Measurements from ENCODE around the gene CREB3L1. TPM values are rescaled to one million over a fixed set of nuclear protein-coding genes. Genes with fewer than 3 reads are reported as not detected.

The CREB3L1 gene
- total RNA-seq, 3 donors from 2014 or later (not counting 1 experiment from before 2014, with no cell fraction given) = not detected

DNA sequence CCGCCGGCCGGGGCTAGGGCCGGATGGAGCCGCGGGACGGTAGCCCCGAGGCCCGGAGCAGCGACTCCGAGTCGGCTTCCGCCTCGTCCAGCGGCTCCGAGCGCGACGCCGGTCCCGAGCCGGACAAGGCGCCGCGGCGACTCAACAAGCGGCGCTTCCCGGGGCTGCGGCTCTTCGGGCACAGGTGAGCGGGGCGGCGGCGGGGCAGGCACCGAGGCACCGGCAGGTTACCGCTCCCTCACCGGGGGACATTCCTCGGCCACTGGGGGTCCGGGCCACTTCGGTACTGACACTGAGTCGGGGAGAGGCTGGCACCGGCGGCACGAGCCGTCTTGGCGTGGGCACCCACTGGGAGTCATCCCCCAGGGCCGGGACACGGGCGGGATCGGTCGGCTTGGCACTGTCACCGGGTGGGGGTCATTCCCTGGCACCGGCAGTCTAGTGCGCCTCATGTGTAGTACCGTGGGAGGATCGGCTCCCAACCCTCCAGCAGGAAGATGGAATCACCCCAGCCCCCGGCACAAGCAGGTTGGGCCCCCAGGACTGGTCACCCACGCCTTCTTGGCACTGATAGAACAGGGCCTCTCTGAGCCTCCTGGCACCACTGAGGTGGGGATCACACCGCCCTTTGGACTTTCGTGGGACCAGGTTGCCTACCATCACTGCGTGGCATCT, 70.3 kb downstream of the CREB3L1 start:
- Histone ChIP-seq H3K27me3 (ENCODE audit: control insufficient read depth, insufficient read depth, low read length) (no peaks in the 10 kb centered on the region), H3K9me3 (ENCODE audit: control insufficient read depth, insufficient read depth, low read length) (no peaks in the 10 kb centered on the region), H3K27ac (ENCODE audit: low read length) (peak overlapping the region; percentile 41), H3K36me3 (ENCODE audit: control insufficient read depth, insufficient read depth, low read length) (peaks cover 12% of the 10 kb centered on the region), H3K4me3 (ENCODE audit: low read length) (peak overlapping the region; percentile 93), H3K4me1 (ENCODE audit: control insufficient read depth, insufficient read depth, low read length) (peaks cover 76% of the 10 kb centered on the region)
- Mint-ChIP-seq H3K36me3 (no peaks in the 10 kb centered on the region), H3K27ac (peak overlapping the region; percentile 90), H3K4me3 (peak overlapping the region; percentile 93), H3K4me1 (peaks cover 64 to 71% of the 10 kb centered on the region in 2 donors), H3K9me3 (no peaks in the 10 kb centered on the region), H3K27me3 (ENCODE audit: low read depth in 2 of 2) (no peaks in the 10 kb centered on the region)
- ATAC-seq (no peak), DNase-seq (peak in 1 of 2 donors; percentile 45)
- WGBS (ENCODE audit: insufficient coverage) = 4% methylated on average over 63 of the region's 63 CpGs
- intact Hi-C loops (cut with micrococcal nuclease) = loop anchor here (1.0 to 10.0 kb wide), 6 partner anchors 20 to 353 kb away; partner anchors contain the start of genes ARHGAP1, ATG13, HARBI1 and MDK
- TF ChIP-seq, protein P1, sequence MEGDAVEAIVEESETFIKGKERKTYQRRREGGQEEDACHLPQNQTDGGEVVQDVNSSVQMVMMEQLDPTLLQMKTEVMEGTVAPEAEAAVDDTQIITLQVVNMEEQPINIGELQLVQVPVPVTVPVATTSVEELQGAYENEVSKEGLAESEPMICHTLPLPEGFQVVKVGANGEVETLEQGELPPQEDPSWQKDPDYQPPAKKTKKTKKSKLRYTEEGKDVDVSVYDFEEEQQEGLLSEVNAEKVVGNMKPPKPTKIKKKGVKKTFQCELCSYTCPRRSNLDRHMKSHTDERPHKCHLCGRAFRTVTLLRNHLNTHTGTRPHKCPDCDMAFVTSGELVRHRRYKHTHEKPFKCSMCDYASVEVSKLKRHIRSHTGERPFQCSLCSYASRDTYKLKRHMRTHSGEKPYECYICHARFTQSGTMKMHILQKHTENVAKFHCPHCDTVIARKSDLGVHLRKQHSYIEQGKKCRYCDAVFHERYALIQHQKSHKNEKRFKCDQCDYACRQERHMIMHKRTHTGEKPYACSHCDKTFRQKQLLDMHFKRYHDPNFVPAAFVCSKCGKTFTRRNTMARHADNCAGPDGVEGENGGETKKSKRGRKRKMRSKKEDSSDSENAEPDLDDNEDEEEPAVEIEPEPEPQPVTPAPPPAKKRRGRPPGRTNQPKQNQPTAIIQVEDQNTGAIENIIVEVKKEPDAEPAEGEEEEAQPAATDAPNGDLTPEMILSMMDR (IDR thresholded peaks at IDR 0.05) = no peak

GRCh38 chr11:46348566-46349401, 71.3 kb downstream of the CREB3L1 start:
- 7% methylated on average over 18 of the region's 18 CpGs for WGBS (ENCODE audit: insufficient coverage)
- H3K4me3 Mint-ChIP-seq = peak overlapping the region; percentile 93
- no peaks in the 10 kb centered on the region for H3K27me3 ChIP-seq (ENCODE audit: control insufficient read depth, insufficient read depth, low read length)
- H3K9me3 Mint-ChIP-seq = no peaks in the 10 kb centered on the region
- peaks cover 19% of the 10 kb centered on the region for H3K36me3 ChIP-seq (ENCODE audit: control insufficient read depth, insufficient read depth, low read length)
- H3K27me3 Mint-ChIP-seq (ENCODE audit: low read depth in 2 of 2) = no peaks in the 10 kb centered on the region
- peak overlapping the region; percentile 90 for H3K27ac Mint-ChIP-seq
- TF ChIP-seq, protein P1 (IDR thresholded peaks at IDR 0.05) = no peak
- H3K4me1 ChIP-seq (ENCODE audit: control insufficient read depth, insufficient read depth, low read length) = peaks cover 86% of the 10 kb centered on the region
- intact Hi-C loops (cut with micrococcal nuclease) = loop anchor here (2.0 to 10.0 kb wide), 5 partner anchors 34 to 352 kb away; partner anchors contain the start of genes ARHGAP1, ATG13, HARBI1 and MDK
- H3K4me3 ChIP-seq (ENCODE audit: low read length) = peak overlapping the region; percentile 93
- ATAC-seq (peak; percentile 29 to 50 (median 48)), DNase-seq (peak; percentile 56 to 79)
- H3K9me3 ChIP-seq (ENCODE audit: control insufficient read depth, insufficient read depth, low read length) = no peaks in the 10 kb centered on the region
- no peaks in the 10 kb centered on the region for H3K36me3 Mint-ChIP-seq
- peaks cover 72 to 81% of the 10 kb centered on the region in 2 donors for H3K4me1 Mint-ChIP-seq
- H3K27ac ChIP-seq (ENCODE audit: low read length) = peak overlapping the region; percentile 41

DNA sequence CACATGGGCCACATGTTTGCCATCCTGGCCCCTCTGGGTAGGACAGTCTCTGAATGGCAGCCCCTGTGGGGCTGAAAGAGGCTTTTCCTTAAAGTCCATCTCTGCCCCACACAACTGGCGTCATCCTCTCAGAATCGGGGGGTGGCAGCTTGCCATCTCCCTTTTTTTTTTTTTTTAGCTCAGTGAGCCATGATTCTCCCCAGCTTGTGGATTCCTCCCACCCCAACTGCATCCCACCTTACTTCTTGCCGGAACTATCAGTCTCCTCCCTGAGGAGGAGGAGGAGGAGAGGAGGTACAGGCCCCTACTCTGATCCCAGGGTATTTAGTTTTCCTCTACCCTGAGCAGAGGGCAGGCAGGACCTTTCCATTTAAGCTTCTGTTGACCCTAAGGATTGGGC, 73.2 kb downstream of the CREB3L1 start:
- TF ChIP-seq, protein P1 (IDR thresholded peaks at IDR 0.05) = no peak
- H3K4me3 Mint-ChIP-seq = peak overlapping the region; percentile 78
- intact Hi-C loops (cut with micrococcal nuclease) = no loop called here
- peaks cover 73 to 82% of the 10 kb centered on the region in 2 donors for H3K4me1 Mint-ChIP-seq
- ATAC-seq = no peak
- 78% methylated on average over 2 of the region's 3 CpGs for WGBS (ENCODE audit: insufficient coverage)
- H3K27me3 ChIP-seq (ENCODE audit: control insufficient read depth, insufficient read depth, low read length) = no peaks in the 10 kb centered on the region
- no peaks in the 10 kb centered on the region for H3K27me3 Mint-ChIP-seq (ENCODE audit: low read depth in 2 of 2)
- H3K9me3 ChIP-seq (ENCODE audit: control insufficient read depth, insufficient read depth, low read length) = no peaks in the 10 kb centered on the region
- H3K36me3 ChIP-seq (ENCODE audit: control insufficient read depth, insufficient read depth, low read length) = peaks cover 23% of the 10 kb centered on the region
- peaks cover 88% of the 10 kb centered on the region for H3K4me1 ChIP-seq (ENCODE audit: control insufficient read depth, insufficient read depth, low read length)
- no peaks in the 10 kb centered on the region for H3K9me3 Mint-ChIP-seq
- H3K27ac ChIP-seq (ENCODE audit: low read length) = peak overlapping the region; percentile 41
- no peak for DNase-seq
- H3K4me3 ChIP-seq (ENCODE audit: low read length) = no peak overlapping the region
- H3K27ac Mint-ChIP-seq = peak overlapping the region; percentile 84 to 87
- no peaks in the 10 kb centered on the region for H3K36me3 Mint-ChIP-seq

All from natural killer cell (primary cell).